Stimulated activated CD8-positive, alpha-beta memory T cell treated with anti-CD3 and anti-CD28 coated beads, Interleukin-7, amount 100 ng/mL, for 1 hour (primary cell): ENCODE data around the gene GSTP1.
A peak's percentile ranks its signal among the peaks of the same experiment; 100 is the strongest.

Experiments used
- DNase-seq, 2 donors: peaks; one replicate each; pipeline ENCODE4 v3.0.0-alpha.2; 2020; ENCODE audit warnings: low read depth in 2 of 2

The GSTP1 gene

DNA sequence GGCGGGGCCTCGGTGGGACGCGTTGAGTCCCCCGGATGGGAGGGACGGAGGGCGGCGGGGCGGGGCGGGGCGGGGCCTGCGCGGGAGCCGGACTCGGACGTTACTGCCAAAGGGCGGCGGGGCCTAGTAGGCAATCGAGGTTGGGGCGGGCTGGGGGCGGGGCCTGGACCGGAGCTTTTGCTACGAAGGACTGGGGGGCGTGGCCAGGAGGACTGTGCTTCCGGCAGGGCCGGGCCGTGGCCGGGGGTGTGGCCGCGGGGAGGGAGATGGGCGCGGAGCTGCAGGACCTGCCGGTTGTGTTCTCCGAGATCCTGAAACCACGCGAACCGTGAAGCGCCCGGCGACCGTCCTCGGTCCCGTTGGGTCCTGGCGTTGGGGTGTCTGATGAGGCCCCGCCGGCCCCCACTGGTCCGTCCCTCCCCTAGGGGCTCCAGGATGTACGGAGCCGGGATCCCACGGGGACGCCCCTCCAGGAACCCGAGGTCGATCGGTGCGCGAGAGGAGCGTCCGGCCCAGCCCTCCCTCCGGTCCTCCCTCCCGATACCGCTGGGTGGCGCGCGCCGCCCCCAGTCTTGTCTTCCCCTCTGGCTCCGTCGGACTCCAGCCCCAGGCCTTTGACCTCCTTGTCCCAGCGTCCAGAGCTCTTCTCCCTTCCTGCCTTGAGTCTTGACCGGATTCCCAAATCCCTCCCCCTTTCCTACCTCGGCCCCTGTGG lies 46.8 kb downstream of the GSTP1 start:
- peak in 1 of 2 donors; percentile 86 for DNase-seq

DNA sequence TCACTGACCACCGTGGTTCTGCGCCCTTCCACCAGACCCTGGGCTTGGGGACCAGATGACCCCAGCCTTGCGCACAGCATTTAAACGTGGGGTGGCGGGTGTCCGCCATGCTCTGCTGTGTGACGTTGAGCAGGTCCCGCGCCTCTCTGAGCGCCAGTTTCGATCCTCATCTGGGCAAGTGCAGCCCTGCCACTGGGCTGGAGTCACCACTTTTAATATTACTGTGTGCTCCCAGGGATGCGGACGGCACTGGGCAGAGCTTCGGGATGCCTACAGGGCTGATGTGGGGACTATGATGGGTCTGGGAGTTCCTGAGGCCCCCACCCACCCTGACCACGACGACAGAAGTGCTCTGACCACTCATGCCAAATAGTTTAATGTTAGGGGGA lies 47.3 kb downstream of the GSTP1 start:
- no peak for DNase-seq

DNA sequence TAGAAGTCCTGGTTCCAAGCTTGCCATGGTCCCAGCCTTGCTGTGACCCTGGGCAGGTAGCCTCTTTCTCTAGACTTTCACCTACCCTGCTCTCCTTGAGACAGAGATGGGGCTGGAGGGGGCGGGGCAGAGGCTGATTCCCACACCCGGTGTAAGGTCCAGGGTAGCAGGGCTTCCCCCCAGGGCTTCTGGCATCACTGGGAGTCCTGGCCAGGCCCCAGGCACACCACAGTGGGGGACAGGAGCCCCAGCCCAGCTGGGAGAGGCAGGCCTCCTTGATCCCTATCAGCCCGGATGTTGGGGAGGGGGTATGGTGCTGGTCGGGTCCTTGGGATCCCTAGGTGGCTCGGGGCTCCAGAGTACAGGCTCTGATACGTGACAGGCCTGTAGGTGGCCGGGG lies 47.8 kb downstream of the GSTP1 start:
- DNase-seq, result no peak

DNA sequence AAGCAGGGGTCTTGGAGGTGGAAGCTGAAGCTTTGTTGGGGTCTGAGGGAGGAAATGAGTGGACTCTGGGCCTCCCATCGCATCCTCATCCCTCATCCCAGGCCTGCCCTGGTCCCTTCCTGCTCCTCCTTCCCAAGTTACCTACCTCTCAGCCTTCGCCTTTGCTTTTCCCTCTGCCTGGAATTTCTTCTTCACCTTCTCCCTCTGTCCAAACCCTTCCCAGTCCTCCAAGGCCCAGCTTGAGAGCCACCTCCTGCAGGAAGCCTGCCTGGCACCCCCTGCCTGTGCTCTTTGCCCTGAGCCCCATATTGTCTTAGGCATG lies 48.2 kb downstream of the GSTP1 start:
- no peak for DNase-seq

DNA sequence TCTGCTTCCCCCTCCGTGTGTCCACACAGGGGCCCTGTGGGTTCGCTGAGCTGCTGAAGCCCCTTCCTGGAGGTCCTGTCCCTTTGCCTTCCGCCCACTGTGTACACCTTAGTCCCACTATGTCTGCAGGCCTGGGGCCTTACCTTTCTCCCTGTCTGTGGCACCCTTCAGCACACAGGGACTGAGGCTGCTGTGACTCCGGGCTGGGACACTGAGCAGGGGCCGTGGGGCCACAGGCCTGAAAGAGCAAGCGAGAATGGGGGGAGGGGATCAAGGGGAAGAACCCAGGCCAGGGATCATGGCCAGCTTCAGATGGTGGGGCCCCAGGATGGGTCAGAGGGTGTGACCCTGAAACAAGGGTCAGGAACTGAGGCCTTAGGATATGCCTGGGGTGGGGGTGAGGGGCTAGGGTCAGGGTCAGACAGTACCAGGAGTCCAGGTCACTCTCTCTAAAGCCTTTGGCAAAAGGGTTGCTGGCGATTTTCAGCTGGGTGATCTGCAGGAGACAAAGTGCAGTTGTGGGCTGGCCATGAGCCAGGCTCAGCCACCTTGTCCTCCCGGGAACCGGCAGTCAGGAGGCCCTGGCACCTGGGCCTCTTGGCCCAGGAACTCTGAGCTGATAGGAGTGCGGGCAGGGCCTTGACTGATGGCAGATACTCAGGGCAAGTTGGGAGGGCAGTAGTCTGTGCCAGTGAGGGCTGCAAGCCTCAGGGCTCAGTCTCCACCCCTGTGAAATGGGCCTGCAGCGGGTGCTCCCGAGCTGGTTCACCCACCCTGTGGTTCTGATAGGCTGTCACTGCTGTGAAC lies 48.8 kb downstream of the GSTP1 start:
- DNase-seq, result no peak

DNA sequence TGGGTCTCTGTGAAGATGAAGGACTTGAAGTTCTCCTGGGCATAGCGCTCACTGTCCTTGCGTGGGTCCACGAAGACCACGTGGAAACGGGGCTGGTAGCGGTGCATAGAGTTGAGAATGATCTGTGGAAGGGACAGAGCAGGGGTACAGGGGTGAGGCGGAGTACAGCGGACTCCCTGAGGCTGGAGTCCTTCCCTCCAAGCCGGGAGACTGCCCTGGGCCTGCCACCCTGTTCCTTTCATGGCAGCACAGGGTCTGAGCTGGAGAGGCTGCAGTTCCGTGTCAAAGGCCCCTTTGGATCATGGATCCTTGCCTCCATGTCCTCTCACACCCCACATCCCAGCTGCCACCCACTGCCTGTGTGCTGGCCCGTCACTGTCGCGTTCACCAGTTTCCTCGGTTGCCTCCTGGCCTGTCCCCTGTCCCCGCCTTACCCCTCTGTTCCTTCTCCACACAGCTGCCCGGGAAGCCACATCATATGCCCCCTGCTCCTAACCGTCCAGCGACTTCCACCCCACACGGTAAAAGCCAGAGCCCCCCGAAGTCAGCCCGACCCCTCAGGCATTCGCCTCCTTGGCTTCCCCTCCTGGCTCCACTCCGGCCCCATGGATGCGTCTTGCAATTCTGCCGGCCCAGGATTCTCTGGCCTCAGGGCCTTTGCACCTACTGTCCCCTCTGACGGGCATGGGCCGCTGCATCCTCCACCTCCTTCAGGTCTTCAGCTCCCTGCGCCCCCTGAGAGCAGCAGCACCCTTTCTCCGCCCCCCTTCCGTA lies 49.6 kb downstream of the GSTP1 start:
- no peak for DNase-seq

DNA sequence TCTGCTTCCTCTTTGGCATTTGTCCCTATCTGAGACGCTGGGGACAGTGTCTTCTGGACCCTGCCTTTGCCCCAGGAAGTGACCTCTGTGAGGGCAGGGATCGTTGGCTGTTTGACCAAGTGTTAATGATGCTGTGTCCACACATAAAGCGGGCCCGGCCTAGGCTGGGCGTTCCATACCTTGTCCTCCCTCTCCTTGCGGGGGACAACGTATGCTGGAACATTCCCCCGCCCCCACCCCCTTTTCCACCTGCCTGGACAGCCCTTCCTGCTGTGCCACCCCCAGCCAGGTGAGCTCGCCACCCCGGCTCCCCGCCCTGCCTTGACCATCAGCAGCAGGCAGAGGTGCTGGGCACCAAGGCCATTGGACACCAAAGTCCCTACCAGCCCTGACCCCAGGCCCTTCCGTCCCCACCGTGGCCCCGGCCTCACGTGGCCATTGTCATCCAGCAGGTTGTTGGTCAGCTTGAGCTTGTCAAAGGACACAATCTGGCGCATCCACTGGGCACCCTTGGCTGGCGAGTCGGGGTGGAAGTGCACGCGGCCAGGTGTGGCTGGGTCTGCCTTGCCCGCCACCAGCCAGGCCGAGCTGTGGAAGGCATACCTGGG lies 50.2 kb downstream of the GSTP1 start:
- no peak for DNase-seq

DNA sequence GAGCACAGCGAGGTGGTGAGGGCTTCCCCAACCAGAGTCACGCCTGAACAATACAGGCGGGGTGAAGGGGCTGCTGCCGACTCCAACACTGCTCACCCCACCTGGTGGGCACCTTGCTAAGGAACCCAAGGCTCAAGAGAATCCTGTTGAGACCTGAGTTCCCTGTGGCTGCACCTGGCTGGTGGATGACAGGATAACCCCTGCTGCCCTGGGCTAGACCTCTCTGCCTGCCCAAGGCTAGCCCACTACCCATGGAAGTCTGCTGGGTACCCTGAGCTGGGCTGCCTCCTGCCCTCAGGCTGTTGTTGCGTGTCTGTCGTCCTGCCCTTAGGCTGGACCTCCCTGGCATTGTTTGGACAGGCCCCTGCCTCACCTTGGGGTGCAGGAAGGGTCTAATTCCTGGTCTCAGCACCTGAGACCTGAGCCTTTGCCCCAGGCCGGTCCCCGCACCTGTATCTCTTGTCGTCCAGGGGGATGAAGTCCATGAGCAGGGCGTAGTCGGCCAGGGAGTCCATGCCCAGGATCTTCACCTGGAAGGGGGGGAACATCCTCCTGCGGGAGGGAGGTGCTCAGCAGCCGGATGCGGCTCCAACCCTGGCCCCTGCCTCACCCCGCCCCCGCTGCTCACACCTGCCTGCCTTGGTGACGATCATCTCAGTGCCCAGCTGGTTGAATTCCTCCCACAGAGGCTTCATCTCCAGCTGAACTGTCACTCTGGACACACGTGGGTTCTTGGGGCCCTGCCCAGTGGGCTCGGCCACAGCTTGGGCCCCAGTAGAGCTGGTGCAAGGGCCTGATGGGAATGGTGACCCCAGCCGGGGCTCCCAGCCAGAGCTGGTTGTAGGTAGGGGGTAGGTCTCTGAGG lies 51.0 kb downstream of the GSTP1 start:
- DNase-seq, result no peak

DNA sequence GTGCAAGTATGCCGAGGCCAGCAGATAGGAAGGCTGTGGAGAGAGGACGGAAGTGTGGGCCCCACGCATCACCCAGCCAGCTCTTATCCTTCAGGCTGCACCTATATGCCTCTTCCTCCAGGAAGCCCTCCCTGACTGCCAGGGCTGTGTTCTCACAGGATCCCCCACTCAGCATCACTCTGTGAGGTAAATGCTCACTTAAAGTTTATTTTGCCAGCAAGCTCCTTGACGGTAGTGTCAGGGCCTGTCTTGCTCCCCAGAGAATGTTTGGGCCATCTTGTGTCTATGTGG lies 51.6 kb downstream of the GSTP1 start:
- no peak for DNase-seq
